ENCODE measurements around the gene TREX2.
A peak's percentile ranks its signal among the peaks of the same experiment; 100 is the strongest.

Gene TREX2

DNA sequence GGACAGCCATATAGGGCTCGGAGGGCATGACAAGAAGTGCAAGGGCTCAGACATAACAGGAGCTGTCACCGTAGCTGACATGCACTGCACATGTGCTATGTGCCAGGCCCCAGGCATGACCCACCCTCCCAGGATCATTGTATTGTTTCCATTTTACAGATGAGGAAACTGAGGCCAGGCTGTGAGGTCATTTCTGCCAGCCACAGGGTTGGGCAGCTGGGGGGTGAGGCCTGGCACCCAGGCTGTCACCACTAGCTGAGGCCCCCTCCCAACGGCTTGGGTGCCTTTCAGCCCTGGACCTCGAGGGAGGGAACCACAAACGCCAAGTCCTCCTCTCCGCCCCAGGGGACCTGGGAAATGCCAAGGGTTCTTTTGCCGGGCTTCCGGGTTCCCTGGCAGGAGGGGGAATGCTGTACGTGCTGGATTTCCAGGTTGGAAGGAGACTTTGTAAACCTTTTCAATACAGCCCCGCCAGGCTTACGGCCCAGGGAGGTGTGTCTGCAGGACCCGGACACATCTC, 12.6 kb downstream of the TREX2 start:
- ATAC-seq = no peak

DNA sequence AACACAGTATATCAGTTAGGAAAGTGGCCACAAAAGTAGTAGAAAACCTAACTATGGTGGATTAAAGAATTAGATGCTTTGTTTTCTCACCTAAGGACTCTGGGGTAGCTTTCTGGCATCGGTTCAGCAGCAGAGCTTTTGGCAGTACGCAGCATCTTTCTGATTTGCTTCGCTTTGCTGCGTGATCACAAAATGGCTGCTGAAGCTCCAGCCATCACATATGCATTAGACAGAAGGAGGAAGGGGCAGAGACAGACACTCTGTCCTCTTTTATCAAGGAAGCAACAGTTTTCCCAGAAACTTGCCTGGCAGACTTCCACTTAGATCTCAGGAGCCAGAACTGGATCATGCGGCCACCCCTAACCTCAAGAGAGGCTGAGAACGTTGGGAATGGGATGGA, 15.1 kb downstream of the TREX2 start:
- no peak for ATAC-seq

DNA sequence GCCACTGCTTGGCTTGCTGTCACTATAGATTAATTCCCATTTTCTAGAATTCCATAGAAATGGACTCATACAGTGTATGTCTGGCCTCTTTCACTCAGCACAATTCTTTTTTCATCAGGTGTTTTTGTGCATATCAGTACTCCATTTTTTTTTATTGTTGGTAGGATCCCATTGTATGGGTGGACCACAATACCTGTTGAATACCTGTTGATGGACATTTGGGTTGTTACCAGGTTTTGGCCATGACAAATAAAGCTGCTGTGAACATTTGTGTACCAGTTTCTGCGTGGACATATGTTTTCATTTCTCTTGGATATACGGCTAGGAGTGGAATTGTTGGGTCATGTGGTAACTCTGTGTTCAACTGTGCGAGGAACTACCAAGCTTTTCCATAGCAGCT, 19.7 kb downstream of the TREX2 start:
- ATAC-seq = no peak

DNA sequence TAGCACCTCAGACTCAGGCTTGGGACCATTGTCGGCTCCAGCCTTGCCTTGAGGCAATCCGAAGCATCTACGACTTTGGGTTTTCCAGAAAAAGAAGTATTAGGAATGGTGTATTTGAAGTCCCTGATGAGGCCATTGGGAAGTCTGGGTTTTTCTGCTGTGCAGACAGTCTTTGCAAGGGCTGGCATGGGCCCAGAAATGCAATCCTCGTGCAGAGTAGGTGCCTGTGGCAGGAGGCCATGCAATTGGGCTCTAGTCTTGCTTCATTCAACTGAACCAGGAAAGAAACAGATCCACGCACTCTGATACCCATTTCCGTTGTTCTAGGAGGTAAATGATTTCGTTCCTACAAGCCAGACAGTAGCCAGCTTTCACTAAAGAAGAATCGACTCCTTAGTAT, 22.2 kb downstream of the TREX2 start:
- no peak for ATAC-seq

DNA sequence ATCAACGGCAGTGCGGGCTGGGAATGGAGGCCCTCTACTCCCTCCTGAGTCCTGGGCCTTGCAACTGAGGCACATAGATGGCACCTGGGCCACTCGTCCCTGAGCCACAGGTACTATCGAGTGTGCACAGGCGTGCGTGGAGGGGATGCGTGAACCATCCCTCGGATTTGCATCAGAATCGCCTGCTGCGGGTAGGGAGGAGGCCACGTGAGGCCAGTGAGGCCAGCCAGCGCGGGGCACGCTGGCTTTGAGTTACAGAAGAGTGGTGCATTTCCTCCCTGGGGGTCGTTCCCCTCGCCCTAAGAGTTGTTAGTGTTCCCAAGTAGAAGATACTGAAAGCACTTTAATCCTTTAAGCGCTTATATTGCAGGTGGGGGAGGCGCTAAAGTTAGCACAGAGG, 24.0 kb downstream of the TREX2 start:
- ATAC-seq = no peak

DNA sequence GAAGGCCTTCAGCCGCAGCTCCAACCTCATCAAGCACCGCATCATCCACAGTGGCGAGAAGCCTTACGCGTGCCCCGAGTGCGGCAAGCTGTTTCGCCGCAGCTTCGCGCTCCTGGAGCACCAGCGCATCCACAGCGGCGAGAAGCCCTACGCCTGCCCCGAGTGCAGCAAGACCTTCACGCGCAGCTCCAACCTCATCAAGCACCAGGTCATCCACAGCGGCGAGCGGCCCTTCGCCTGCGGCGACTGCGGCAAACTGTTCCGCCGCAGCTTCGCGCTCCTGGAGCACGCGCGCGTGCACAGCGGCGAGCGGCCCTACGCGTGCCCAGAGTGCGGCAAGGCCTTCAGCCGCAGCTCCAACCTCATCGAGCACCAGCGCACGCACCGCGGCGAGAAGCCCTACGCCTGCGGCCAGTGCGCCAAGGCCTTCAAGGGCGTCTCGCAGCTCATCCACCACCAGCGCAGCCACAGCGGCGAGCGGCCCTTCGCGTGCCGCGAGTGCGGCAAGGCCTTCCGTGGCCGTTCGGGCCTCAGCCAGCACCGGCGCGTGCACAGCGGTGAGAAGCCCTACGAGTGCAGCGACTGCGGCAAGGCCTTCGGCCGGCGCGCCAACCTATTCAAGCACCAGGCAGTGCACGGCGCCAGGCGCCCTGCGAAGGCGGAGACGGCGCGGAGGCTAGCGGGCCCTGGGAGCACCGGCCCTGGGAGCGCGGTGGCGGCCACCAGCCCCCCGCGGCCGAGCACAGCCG, 24.8 kb downstream of the TREX2 start:
- no peak for ATAC-seq

DNA sequence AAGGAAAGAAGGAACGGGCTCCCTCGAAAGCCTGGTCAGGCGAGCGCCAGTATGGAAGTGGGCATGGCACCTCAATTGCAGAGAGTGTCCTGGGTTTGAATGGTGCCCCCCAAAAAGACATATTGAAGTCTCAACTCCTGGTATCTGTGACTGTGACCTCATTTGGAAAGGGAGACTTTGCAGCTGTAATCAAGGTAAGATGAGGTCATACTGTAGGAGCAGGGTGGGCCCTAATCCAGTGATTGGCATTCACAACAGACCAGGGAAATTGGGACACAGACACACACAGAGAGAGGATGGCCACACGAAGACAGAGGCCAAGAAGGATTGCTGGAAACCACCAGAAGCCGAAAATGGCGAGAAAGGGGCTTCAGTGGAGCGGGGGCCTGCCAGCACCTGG, 28.2 kb downstream of the TREX2 start:
- ATAC-seq = no peak

DNA sequence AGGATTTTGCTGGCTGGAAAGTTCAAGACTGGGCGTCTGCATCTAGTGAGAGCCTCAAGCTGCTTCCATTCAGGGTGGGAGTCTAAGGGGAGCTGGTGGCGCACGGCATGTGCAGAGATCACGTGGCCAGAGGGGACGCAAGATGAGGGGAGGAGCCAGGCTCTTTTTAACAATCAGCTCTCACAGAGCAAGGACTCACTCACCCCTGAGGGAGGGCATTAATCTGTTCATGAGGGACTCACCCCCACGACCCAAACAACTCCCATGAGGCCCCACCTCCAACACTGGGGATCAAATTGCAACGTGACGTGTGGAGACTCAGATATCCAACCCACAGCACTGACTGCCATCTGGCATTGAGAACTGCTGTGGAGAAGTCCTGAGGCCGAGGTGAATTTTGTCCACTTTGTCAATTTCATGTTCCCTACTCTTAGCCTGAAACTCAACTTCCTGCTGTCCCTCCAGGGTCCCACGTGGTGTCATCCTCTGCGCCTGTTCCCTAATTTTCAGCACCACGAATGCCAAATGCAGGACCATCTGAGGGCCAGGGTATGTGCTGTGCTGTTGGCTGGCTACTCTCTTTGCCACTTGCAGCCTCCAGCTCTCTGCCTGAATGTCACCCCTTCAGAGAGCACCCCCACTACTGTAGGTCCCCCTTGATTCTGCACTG, 28.9 kb downstream of the TREX2 start:
- ATAC-seq = no peak

DNA sequence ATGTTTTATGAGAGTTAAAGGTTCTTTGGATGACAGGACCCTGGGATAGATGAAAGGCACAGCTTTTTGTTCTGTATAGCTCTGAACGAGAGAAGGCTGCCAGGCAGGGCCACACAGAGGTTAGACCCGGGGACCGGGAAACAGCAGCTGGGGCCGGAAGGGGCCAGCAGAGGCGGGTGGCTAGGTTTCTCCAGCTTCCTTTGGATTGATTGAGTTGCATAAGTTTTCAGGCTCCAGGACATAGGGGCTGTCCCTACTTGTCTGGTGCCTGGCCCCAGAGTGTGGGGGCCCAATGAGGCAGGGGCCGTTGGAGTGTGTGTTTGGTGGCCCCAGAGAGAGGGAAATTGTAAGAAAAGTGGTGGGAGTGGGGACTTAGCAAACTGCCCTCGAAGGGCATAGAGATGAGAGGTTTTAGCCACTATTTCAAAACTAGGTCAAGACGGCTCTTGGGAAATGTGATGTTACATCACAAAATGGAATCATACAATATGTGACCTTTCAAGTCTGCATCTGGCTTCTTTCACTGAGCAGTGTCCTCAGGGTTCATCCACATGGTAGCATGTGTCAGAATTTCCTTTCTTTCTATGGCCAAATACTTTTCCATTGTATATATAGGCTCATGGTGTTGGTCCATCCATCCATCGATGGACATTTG, 30.9 kb downstream of the TREX2 start:
- no peak for ATAC-seq

DNA sequence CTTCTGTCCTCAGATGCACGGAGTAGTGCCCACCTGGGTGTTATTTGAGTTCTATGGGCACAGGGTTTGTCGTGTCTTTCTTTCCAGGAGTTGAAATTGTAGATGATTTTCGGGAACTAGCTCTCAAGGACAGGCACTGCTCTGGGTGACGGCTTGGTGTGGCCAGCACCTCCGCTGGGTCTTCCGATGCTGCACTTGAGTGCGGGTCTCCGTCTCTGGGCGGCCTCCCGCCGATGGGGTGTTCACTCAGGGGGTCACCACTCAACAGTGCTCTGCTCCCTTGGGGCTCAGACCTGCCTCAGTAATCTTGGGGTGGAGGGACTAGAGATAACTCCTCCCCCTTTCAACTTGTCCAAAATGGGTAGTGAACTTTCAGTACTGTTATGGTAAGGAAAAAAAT, 32.1 kb downstream of the TREX2 start:
- ATAC-seq = no peak

DNA sequence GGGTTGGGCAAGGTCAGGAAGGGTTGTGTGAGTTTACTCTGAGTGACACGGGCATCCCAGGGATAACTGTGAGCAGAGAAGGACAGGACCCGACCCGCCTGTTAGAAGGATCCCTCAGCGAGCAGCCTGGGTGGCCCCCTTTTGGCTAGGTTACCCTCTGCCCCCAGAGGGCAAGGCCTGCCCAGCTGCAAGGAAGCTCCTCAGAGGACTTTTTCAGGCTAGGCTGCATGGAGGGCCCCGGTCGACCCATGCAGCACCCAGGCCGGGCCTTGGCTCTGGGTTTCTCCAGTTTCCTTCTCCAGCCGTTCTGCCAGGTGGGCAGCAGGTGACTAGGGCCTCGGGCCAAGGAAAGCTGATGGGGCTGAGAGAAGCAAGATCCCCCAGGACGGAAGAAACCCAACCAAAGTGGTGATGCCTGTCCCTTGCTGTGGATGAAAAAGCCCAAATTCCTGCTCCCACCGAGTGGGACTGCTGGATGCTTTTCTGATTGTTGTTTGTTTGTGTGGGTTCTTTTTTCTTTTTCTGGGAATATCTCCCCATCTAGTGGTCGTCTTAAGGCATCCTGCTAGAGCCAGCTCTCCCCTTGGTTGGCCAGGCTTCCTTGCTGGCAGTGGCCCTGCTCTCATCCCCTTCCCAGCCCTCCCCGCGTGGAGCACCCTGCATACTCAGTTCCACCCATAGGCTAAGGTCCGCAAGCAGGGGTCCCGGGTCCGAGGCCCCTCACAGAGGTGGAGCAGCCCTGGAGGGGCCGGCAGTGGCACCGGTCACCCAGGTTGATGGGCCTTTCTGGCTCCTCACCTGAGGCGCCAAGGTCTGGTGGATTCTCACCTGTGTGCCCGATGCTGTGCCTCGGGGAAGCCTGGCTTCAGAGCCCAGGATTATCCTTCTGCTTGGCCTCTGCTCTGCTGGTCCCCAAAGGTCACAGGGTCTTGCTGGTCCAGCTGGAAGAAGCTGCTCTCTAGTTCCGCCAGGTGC, 32.8 kb downstream of the TREX2 start:
- no peak for ATAC-seq

DNA sequence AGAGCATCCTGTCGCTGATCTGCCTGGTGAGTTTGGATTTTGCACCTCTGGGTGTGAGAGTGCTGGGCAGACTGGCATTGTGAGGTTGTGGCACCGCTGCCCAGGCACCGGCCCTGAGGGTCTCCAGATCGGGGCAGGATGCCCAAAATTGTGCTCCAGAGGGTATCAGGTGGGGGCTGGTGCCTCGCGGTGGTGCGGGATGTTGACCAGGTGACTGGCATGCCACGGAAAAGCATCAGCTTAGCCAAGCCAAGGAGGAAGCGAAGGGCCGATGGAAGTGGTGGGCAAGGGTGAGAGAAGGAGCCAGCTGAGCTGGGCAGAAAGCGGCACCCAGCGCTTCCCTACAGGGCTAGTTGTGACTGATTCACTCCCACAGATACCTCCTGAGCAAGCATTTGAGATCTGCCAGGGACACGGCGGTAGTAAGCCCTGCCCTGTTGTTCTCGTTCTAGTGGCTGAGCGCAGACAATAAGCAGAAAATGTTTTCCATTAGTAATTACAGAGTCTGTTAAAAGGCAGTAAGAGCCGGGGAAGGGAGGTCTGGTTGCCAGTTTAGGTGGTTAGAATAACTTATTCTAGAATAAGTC, 33.8 kb downstream of the TREX2 start:
- no peak for ATAC-seq

DNA sequence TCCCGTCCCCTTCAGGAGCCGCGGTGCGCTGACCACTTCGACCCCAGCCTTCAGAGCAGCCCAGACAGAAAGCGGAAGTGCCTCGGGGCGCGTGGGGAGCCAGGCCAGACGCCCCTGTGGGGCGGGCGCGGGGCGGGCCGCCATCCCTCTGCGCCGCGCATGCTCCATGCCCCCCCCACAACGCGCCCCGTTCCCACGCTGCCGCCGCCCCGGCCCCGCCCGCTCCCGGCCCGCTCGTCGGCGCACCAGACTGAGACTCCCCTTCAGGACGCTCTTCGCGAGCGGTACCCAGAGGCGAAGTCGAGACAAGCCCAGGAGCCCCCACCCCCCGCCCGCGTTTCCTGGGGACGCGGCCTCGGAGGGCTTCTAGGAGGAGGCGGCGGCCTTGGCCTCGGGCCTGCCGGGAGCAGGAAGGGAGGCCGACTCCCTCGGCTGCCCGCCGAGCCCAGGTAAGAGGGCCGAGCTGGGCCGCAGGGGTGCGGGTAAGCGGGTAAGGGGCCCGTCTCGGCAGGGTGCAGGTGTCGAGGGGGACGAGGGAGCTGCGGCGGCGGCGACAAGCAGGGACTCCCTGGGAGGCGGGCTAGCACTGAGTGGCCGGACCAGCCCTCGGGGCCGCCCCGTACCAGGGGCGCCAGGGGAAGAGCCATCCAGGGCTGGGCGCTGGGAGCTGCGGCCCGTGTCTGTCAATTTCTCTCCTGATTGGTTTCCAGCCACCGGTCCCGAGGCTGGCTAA, 34.4 kb downstream of the TREX2 start, which contains the start of gene ZFP92:
Gene ZFP92 (plus strand): TSS at position 218 of the 733 bp plus-strand sequence. CDS start 6,851 bp downstream, outside the sequence.
- peak; percentile 53 to 73 for ATAC-seq

DNA sequence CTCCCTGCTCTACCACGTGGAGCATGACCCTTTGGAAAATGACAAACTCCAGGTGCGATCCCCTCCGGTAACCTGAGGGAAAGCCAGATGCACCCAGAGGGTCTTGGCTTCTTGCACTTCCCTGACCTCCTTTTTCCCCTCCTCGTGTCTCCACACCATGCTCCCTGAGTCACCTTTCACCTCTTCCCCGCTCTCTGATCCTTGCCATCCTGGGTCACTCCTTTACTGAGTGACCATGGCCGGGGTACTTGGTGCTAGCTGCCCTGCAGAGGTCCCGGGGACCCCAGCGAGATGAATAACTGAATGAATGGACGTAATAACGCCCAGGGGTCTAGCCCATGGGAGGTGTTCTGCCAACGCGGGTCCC, 35.0 kb downstream of the TREX2 start:
- no peak for ATAC-seq

DNA sequence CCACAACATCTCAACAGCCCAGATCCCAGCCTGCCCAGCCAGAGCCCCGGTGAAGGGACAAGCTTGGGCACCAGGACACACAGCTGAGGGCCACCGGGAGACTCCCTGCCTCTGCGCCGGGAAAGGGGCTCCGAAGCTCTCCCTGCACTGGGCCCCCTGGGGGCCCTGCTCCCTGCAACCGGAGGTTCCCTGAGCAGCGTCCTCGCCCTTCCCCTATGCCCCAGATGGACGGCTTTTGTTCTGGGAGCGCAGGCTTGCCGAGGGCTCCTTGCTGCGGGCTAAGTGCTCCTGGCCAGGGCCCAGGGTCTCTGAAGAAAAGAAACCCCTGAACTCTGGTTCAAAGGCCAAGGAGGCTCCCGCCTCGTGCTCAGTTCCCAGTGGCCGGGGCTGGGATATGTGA, 35.5 kb downstream of the TREX2 start:
- no peak for ATAC-seq

DNA sequence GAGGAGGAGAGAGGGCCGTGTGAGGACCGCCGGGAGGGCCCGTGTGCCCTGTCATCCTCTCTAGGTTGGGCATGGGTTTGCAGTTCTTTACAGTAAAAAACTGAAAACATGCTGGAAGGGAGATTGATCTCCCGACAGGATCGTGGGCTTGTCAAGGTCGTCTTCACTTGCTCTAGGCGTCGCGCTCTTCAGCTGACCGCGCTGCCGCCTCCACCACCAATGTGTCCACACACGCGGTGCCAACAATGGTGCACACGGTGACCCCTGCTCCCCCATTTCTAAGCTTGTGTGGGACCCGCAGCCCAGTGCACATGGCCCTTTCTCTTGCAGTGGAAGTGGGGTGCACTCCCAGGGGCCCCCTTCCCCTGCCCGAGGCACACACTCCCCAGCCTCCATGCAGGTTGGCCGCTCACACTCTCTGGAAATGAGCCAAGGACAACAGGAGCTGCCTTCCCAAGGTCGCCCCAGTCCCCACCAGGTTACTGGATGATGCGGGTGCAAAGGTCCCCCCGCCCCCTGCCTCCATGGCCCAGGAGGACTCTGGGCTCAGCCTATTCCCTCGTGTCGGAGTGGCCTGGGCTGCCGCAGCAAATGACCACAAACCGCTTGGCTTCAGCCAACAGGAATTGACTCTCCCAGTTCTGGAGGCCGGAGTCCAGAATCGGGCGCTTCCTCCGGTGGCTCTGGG, 36.3 kb downstream of the TREX2 start:
- ATAC-seq = no peak

DNA sequence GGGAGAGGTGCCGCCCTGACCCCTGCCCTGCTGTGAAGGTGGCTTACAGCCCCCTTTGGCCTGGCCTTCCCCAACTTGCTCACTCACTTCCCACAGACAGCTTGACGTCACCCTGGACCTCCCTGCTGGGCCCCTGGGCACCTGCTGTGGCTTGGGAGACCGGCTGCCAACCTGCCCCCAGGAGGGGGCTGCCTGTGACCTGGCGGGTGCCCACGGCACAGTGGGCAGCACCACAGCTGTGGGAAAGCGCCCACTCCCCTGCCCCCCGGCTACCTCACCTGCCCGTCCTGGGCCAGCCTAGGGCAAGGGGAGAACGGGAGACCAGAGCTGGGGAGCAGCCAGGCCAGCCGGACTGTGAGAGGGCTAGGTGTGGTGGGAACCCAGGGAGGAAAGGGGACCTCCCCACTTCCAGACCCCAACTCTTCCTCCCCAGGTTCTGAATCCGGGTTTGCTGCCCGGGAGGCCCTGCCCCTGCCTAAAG, 36.9 kb downstream of the TREX2 start:
- no peak for ATAC-seq

DNA sequence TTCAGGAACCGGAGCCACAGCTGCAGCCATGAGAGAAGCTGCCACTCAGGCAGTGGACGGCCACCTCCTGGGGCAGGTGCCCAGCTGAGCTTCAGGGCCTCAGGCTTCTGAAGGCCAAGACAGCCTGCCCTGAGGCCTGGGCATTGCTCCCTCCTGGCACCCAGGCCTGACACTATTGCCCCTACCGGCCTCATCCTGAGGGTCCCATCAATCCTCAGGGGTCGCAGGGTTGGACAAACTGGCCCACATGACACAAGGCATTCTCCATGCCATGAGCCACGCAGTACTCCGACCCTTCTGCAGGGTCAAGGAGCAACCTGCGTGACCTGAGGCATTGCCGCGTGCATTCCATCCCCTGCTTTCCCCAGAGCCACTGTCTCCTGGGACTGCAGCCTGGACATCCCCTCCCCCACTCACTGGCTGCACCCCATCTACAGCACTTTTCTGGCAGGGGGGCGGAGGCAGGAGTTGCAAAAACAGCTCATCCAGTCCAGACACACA, 37.6 kb downstream of the TREX2 start:
- no peak for ATAC-seq

DNA sequence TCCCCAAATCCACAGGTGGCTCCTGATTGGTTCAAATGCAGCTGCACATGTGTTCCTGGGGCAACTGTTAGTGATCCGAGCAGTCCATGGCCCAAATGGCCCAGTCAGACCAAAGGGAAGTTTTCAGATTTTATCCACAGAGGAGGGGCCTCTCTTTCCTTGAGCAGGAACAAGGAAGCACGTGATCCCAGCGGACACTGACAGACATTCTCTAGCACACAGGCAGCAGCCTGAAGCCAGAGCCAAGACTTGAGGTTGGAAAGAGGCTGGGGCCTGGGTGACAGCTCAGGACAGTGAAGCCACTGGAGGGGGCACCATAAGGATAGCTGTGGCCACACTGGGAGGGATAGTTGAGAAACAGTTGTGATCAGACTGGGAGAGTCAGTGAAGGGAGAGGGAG, 38.1 kb downstream of the TREX2 start:
- ATAC-seq = no peak

DNA sequence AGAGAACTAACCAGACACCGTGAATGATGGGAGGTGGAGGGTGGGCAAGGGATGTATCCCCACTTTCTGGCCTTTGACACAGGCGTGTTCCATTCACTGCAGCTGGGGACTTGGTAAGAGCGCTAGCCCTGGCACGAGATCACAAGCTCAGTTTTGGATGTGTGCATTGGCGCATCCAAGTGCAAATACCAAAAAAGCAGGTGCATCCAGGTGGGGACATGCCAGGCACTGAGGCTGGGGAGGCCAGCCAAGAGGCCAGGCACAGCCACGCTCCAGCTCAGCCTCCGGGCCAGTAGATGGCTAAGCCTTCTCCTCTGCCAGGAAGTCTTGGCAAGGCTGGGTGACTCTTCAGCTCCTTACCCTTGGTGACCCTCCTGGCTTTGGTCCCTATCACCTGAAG, 39.0 kb downstream of the TREX2 start:
- no peak for ATAC-seq

All from activated CD4-positive, CD25-positive, alpha-beta regulatory T cell treated with anti-CD3 and anti-CD28 coated beads, Interleukin-2, amount 50 U/mL, for 24 hours (primary cell).